WTC11 (cell line): ENCODE measurements around the gene NR4A3.

Experiments used
- CREM ChIP-seq: sonication (generic); formaldehyde crosslinking; IDR thresholded peaks from 2 replicates; pipeline ENCODE4 v1.8.1; 2022; ENCODE audit warnings: mild to moderate bottlenecking, missing genetic modification reagents, moderate library complexity
- ESRRA ChIP-seq: sonication (generic); formaldehyde crosslinking; IDR thresholded peaks from 2 replicates; pipeline ENCODE4 v1.8.1; 2022; ENCODE audit warnings: mild to moderate bottlenecking, missing genetic modification reagents, borderline replicate concordance
- KAT7 ChIP-seq: sonication (generic); formaldehyde crosslinking; IDR thresholded peaks from 2 replicates; pipeline ENCODE4 v1.8.1; 2023; ENCODE audit warnings: missing genetic modification reagents, mild to moderate bottlenecking, borderline replicate concordance
- NFYB ChIP-seq: sonication (generic); formaldehyde crosslinking; conservative IDR thresholded peaks from 2 replicates; pipeline ENCODE4 v1.8.0; 2022; ENCODE audit warnings: low read depth, missing genetic modification reagents
- NR2C2 ChIP-seq: sonication (generic); formaldehyde crosslinking; IDR thresholded peaks from 2 replicates; pipeline ENCODE4 v1.8.0; 2022; ENCODE audit warnings: mild to moderate bottlenecking, missing genetic modification reagents
- NR3C1 ChIP-seq: sonication (generic); formaldehyde crosslinking; conservative IDR thresholded peaks from 2 replicates; pipeline ENCODE4 v1.8.1; 2023; ENCODE audit warnings: low read depth, mild to moderate bottlenecking, missing genetic modification reagents
- SMAD4 ChIP-seq: sonication (generic); formaldehyde crosslinking; IDR thresholded peaks from 2 replicates; pipeline ENCODE4 v1.8.0; 2022; ENCODE audit warnings: mild to moderate bottlenecking, missing genetic modification reagents
- ZNF219 ChIP-seq: sonication (generic); formaldehyde crosslinking; IDR thresholded peaks from 2 replicates; pipeline ENCODE4 v1.8.0; 2023; ENCODE audit warnings: missing genetic modification reagents, mild to moderate bottlenecking, borderline replicate concordance
- TF ChIP-seq, protein P1 (sequence below): sonication (generic); formaldehyde crosslinking; IDR thresholded peaks from 2 replicates; pipeline ENCODE4 v1.8.0; 2022; ENCODE audit warnings: mild to moderate bottlenecking, missing genetic modification reagents
- TF ChIP-seq, protein P2 (sequence below): fragments of 200-600 bp; IDR thresholded peaks from 2 replicates; pipeline ENCODE4 v1.8.0; 2022; ENCODE audit warnings: antibody characterized with exemption
- TF ChIP-seq, protein P3 (sequence below): sonication (generic); formaldehyde crosslinking; IDR thresholded peaks from 2 replicates; pipeline ENCODE4 v1.8.1; 2023; ENCODE audit warnings: mild to moderate bottlenecking, missing genetic modification reagents, moderate library complexity
- TF ChIP-seq, protein P4 (sequence below): sonication (generic); formaldehyde crosslinking; IDR thresholded peaks from 2 replicates; pipeline ENCODE4 v1.8.1; 2023; ENCODE audit warnings: mild to moderate bottlenecking, missing genetic modification reagents

DNA sequence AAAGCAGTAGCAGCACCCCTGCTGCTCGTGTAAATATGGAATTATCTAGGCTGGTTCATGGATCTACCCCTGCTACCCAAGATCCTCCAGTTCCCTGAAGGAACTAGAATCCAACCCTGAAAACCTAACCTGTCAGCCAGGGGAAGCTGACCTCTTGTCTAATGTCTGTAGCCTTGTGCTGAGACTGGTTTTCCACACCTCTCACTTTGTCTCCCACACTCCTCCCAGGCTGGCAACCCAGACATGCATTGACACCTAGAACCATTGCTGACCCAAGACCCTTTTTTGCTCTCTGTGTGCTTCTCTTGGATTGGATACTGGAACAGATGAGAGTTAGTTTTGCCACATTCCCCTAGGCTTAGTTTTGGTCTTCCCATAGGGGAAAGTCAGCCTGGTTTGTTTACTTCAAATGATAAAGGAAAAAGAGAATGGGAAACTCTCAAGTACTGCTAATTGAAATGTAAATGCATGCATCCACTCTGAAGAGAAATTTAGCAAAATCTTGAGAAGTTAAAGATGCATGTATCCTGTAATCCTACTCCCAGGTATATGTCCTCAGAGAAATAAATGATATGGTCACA, 36.6 kb upstream of the NR4A3 start:
- TF ChIP-seq CREM (CRISPR knock-in tag) = no peak
- TF ChIP-seq, protein P1, sequence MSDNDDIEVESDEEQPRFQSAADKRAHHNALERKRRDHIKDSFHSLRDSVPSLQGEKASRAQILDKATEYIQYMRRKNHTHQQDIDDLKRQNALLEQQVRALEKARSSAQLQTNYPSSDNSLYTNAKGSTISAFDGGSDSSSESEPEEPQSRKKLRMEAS = no peak
- no peak for TF ChIP-seq ZNF219 (CRISPR knock-in tag)
- TF ChIP-seq NR3C1 (CRISPR knock-in tag) = no peak
- TF ChIP-seq NR2C2 (CRISPR knock-in tag) = no peak
- no peak for TF ChIP-seq KAT7
- TF ChIP-seq, protein P2, sequence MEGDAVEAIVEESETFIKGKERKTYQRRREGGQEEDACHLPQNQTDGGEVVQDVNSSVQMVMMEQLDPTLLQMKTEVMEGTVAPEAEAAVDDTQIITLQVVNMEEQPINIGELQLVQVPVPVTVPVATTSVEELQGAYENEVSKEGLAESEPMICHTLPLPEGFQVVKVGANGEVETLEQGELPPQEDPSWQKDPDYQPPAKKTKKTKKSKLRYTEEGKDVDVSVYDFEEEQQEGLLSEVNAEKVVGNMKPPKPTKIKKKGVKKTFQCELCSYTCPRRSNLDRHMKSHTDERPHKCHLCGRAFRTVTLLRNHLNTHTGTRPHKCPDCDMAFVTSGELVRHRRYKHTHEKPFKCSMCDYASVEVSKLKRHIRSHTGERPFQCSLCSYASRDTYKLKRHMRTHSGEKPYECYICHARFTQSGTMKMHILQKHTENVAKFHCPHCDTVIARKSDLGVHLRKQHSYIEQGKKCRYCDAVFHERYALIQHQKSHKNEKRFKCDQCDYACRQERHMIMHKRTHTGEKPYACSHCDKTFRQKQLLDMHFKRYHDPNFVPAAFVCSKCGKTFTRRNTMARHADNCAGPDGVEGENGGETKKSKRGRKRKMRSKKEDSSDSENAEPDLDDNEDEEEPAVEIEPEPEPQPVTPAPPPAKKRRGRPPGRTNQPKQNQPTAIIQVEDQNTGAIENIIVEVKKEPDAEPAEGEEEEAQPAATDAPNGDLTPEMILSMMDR = no peak
- no peak for TF ChIP-seq ESRRA
- TF ChIP-seq, protein P3, sequence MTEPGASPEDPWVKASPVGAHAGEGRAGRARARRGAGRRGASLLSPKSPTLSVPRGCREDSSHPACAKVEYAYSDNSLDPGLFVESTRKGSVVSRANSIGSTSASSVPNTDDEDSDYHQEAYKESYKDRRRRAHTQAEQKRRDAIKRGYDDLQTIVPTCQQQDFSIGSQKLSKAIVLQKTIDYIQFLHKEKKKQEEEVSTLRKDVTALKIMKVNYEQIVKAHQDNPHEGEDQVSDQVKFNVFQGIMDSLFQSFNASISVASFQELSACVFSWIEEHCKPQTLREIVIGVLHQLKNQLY (CRISPR knock-in tag) = no peak
- TF ChIP-seq SMAD4 = no peak
- TF ChIP-seq, protein P4, sequence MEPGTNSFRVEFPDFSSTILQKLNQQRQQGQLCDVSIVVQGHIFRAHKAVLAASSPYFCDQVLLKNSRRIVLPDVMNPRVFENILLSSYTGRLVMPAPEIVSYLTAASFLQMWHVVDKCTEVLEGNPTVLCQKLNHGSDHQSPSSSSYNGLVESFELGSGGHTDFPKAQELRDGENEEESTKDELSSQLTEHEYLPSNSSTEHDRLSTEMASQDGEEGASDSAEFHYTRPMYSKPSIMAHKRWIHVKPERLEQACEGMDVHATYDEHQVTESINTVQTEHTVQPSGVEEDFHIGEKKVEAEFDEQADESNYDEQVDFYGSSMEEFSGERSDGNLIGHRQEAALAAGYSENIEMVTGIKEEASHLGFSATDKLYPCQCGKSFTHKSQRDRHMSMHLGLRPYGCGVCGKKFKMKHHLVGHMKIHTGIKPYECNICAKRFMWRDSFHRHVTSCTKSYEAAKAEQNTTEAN = no peak
- no peak for TF ChIP-seq NFYB
